H1 (cell line): Measurements from ENCODE around the gene RETREG1. TPM values are rescaled to one million over a fixed set of nuclear protein-coding genes. Genes with fewer than 3 reads are reported as not detected.

Source experiments
- CBX5 ChIP-seq: fragments of 300-800, 300-1000 bp; sonication (generic); IDR thresholded peaks from 2 replicates; pipeline ENCODE4 v1.7.1; 2016; ENCODE audit warnings: antibody characterized with exemption, low read length, low read depth
- CTBP2 ChIP-seq: IDR thresholded peaks from 2 replicates; pipeline ENCODE4 v1.7.0; 2011; ENCODE audit warnings: borderline replicate concordance, mild to moderate bottlenecking, moderate library complexity, mixed read lengths, low read length; ENCODE audit not compliant: insufficient read depth, insufficient read length
- E2F6 ChIP-seq: IDR thresholded peaks from 2 replicates; pipeline ENCODE4 v1.6.1; 2012; ENCODE audit warnings: inconsistent platforms
- SRF ChIP-seq: IDR thresholded peaks from 2 replicates; pipeline ENCODE4 v1.6.1; 2011; ENCODE audit warnings: mild to moderate bottlenecking, low read depth, low read length, moderate library complexity
- polyA plus RNA-seq, 7 experiments: library from polyadenylated mRNA; depleted of rRNA in 3 of 7; stranded (reverse) in 5 of 7; unstranded in 2 of 7; fragments of >200 nt in 5 of 7; fragments of 200-250 nt in 2 of 7; gene quantifications; 1 replicate in 5 of 7; 2 replicates in 1 of 7; 4 replicates in 1 of 7; pipeline versions ENCODE4 v1.2.1 to v1.2.3, GENCODE V29; 2011 to 2013; ENCODE audit warnings: missing spikeins in 2 of 7, mixed read lengths in 2 of 7
- total RNA-seq: library from RNA; stranded (reverse); fragmentation: NEBNext Ultra II Directional; extraction: Animal tissue kit (Norgen Biotek cat#: 25700); gene quantifications from 2 replicates; pipeline ENCODE4 v1.2.1, GENCODE V29; 2021

RETREG1 gene
- total and polyA plus RNA-seq, 2 of the 8 experiments (the other 6 are each of a cell fraction or from before 2014, with no cell fraction given) = 0.62 to 1.9 TPM

GRCh38 chr5:16617274-16617968 lies 624 bp upstream of the RETREG1 start (continued):
- peak; percentile 30; the same call in 1 of the 2 replicates for TF ChIP-seq E2F6
- no peak for TF ChIP-seq CBX5
- TF ChIP-seq CTBP2 = no peak
- no peak for TF ChIP-seq SRF
